KMS-11 (cell line): Measurements from ENCODE around the gene IQGAP2.

Source experiments
- H2AFZ ChIP-seq: fragments of 200-600 bp; sonication (generic); 2 replicates; pipeline ENCODE4 v1.6.1; 2016; ENCODE audit warnings: antibody characterized with exemption, mixed run types, low read depth
- H3K27ac ChIP-seq: fragments of 200-600 bp; sonication (generic); 2 replicates; pipeline ENCODE4 v1.6.1; 2016; ENCODE audit warnings: mild to moderate bottlenecking, mixed run types
- H3K27me3 ChIP-seq: fragments of 200-600 bp; sonication (generic); 2 replicates; pipeline ENCODE4 v1.6.1; 2017; ENCODE audit warnings: mild to moderate bottlenecking, low read depth, mixed run types, moderate library complexity; ENCODE audit not compliant: insufficient read depth
- H3K36me3 ChIP-seq: fragments of 200-600 bp; sonication (generic); 2 replicates; pipeline ENCODE4 v1.6.1; 2017; ENCODE audit warnings: mild to moderate bottlenecking, mixed run types; ENCODE audit not compliant: insufficient read depth
- H3K4me1 ChIP-seq: fragments of 200-600 bp; sonication (generic); 2 replicates; pipeline ENCODE4 v1.6.1; 2016; ENCODE audit warnings: mild to moderate bottlenecking, low read depth, mixed run types; ENCODE audit not compliant: poor library complexity, severe bottlenecking
- H3K4me2 ChIP-seq: fragments of 200-600 bp; sonication (generic); 2 replicates; pipeline ENCODE4 v1.7.0; 2016; ENCODE audit warnings: mild to moderate bottlenecking, mixed run types
- H3K4me3 ChIP-seq: fragments of 200-600 bp; sonication (generic); IDR thresholded peaks from 2 replicates; pipeline ENCODE4 v1.6.1; 2017; ENCODE audit warnings: low read depth, low read length, mixed read lengths; ENCODE audit not compliant: insufficient read depth
- H3K79me2 ChIP-seq: fragments of 200-600 bp; sonication (generic); 2 replicates; pipeline ENCODE4 v1.6.1; 2016; ENCODE audit warnings: low read depth, mixed run types; ENCODE audit not compliant: insufficient read depth
- H3K9ac ChIP-seq: fragments of 200-600 bp; sonication (generic); 2 replicates; pipeline ENCODE4 v1.6.1; 2016; ENCODE audit warnings: mild to moderate bottlenecking, mixed run types
- H4K20me1 ChIP-seq: fragments of 200-600 bp; sonication (generic); 2 replicates; pipeline ENCODE4 v1.6.1; 2016; ENCODE audit warnings: mild to moderate bottlenecking, mixed run types; ENCODE audit not compliant: insufficient read depth
- CTCF ChIP-seq: fragments of 200-600 bp; sonication (generic); conservative IDR thresholded peaks from 2 replicates; pipeline ENCODE4 v1.6.1; 2017; ENCODE audit warnings: low read depth, mild to moderate bottlenecking, antibody characterized with exemption, low read length, moderate library complexity, mixed read lengths

The IQGAP2 gene

DNA sequence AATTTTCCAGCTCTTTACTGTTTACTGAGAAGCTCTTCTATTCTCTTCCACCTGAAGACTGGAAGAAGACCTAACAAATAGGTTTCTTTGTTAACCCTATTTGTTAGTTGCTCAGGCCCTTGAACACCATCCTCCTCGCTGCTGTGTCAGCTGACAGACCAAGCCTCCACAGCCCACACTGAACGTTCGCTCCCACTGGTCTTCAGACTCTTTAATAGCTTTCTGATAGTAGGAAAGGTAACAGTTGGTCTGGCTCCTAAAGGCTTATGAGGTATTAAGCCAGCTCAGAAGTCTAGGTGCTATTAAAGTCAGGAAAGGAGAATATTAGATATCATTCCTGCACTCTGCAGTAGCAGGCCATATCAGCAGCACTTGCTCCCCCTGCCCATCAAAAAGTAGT is 289.6 kb downstream of the IQGAP2 start:
- no peak overlapping the region for H2AFZ ChIP-seq
- no peak overlapping the region for H3K4me3 ChIP-seq
- no peaks in the 10 kb centered on the region for H3K4me1 ChIP-seq
- H3K27ac ChIP-seq: no peak overlapping the region
- H3K79me2 ChIP-seq: no peaks in the 10 kb centered on the region
- H3K4me2 ChIP-seq: no peak overlapping the region
- H4K20me1 ChIP-seq: no peaks in the 10 kb centered on the region
- no peak for TF ChIP-seq CTCF
- no peak overlapping the region for H3K9ac ChIP-seq
- H3K36me3 ChIP-seq: no peaks in the 10 kb centered on the region; the same call in 1 of the 2 replicates
- no peaks in the 10 kb centered on the region for H3K27me3 ChIP-seq

DNA sequence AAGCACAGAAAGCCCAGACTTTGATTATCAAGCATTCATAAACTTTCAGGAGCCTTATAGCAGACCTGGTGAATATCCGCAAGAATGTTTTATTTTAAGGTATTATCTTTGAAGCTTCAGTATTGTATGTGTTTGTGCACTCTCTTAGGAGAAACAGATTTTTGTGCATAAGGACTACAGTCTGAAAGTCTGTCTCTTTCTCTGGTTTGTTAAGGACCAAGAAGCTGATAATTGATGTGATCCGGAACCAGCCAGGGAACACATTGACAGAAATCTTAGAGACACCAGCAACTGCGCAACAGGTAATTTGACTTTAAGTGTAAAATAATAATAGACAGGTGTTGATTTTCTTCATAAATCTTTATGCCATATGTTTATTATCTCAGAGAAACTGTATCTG is 290.1 kb downstream of the IQGAP2 start:
- Histone ChIP-seq H3K9ac (no peak overlapping the region), H3K79me2 (no peaks in the 10 kb centered on the region), H3K36me3 (no peaks in the 10 kb centered on the region; the same call in 1 of the 2 replicates), H4K20me1 (no peaks in the 10 kb centered on the region), H3K27me3 (no peaks in the 10 kb centered on the region), H3K4me3 (no peak overlapping the region), H3K4me2 (no peak overlapping the region), H3K4me1 (no peaks in the 10 kb centered on the region), H2AFZ (no peak overlapping the region), H3K27ac (no peak overlapping the region)
- no peak for TF ChIP-seq CTCF

DNA sequence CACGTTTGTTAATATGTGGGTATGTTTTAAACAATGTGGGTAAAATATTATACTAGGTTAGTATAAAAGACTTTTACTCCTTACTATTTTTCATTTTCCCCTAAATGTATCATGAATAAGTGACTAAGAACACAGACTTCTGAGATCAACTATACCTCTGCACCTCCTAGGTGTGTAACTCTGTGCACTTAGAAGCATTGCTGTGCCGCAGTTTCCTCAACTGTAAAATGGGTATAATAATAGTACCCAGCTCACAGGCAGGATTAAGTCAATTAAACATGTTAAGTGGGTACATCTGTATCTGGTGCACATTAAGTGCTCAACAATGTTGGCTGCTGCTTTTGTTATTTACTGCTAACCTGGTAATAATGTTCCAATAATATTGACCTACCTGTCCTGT is 291.2 kb downstream of the IQGAP2 start:
- Histone ChIP-seq H3K27ac (no peak overlapping the region), H3K4me1 (no peaks in the 10 kb centered on the region), H3K9ac (no peak overlapping the region), H3K4me3 (no peak overlapping the region), H2AFZ (no peak overlapping the region), H3K4me2 (no peak overlapping the region), H3K27me3 (no peaks in the 10 kb centered on the region), H4K20me1 (no peaks in the 10 kb centered on the region), H3K79me2 (no peaks in the 10 kb centered on the region), H3K36me3 (no peaks in the 10 kb centered on the region; the same call in 1 of the 2 replicates)
- TF ChIP-seq CTCF: no peak

GRCh38 chr5:76695346-76695745 is 292.3 kb downstream of the IQGAP2 start:
- H3K27ac ChIP-seq: no peak overlapping the region
- no peak overlapping the region for H2AFZ ChIP-seq
- H3K4me3 ChIP-seq: no peak overlapping the region
- no peak overlapping the region for H3K4me2 ChIP-seq
- no peaks in the 10 kb centered on the region for H3K4me1 ChIP-seq
- TF ChIP-seq CTCF: no peak
- no peaks in the 10 kb centered on the region for H4K20me1 ChIP-seq
- H3K79me2 ChIP-seq: no peaks in the 10 kb centered on the region
- H3K36me3 ChIP-seq: no peaks in the 10 kb centered on the region; the same call in 1 of the 2 replicates
- no peaks in the 10 kb centered on the region for H3K27me3 ChIP-seq
- no peak overlapping the region for H3K9ac ChIP-seq

GRCh38 chr5:76696251-76696650 is 293.2 kb downstream of the IQGAP2 start:
- Histone ChIP-seq H3K9ac (no peak overlapping the region), H3K79me2 (no peaks in the 10 kb centered on the region), H3K27me3 (no peaks in the 10 kb centered on the region), H2AFZ (no peak overlapping the region), H4K20me1 (no peaks in the 10 kb centered on the region), H3K4me3 (no peak overlapping the region), H3K4me2 (no peak overlapping the region), H3K27ac (no peak overlapping the region), H3K4me1 (no peaks in the 10 kb centered on the region), H3K36me3 (peaks cover 2% of the 10 kb centered on the region; the same call in 1 of the 2 replicates)
- TF ChIP-seq CTCF: no peak
